GM23338 (cell line): ENCODE measurements around the gene KICS2.
"Not testable (repeated sequence)": the region's sequence is repeated elsewhere in the genome, so short reads cannot be mapped to it uniquely, and the experiment has no call there.

Source experiments
- CREB1 ChIP-seq: fragments of 250-450 bp; sonication (Bioruptor Pico); IDR thresholded peaks from 2 replicates; pipeline ENCODE4 v1.5.0; 2020; ENCODE audit warnings: low read depth, mild to moderate bottlenecking, moderate library complexity
- CTCF ChIP-seq, 2 experiments: fragments of 200-600 bp in 1 of 2; sonication (generic) in 1 of 2; conservative IDR thresholded peaks; 2 replicates each; pipeline versions ENCODE4 v1.5.1 to v1.6.1; 2016 to 2017; ENCODE audit warnings: antibody characterized with exemption in 2 of 2, low read depth in 2 of 2, mild to moderate bottlenecking in 2 of 2, moderate library complexity in 1 of 2
- ETS1 ChIP-seq: IDR thresholded peaks from 2 replicates; pipeline ENCODE4 v1.6.1; 2016; ENCODE audit warnings: antibody characterized with exemption
- EZH2 ChIP-seq: fragments of 200-600 bp; sonication (generic); IDR thresholded peaks from one replicate; pipeline ENCODE4 v1.8.0; 2017; ENCODE audit warnings: antibody characterized with exemption, mild to moderate bottlenecking, low read depth; ENCODE audit not compliant: unreplicated experiment
- EZH2phosphoT487 ChIP-seq: fragments of 200-600 bp; sonication (generic); IDR thresholded peaks from one replicate; pipeline ENCODE4 v1.8.1; 2018; ENCODE audit warnings: antibody characterized with exemption; ENCODE audit not compliant: unreplicated experiment
- NANOG ChIP-seq: IDR thresholded peaks from 2 replicates; pipeline ENCODE4 v1.6.1; 2016; ENCODE audit warnings: antibody characterized with exemption, borderline replicate concordance
- POLR2AphosphoS5 ChIP-seq: IDR thresholded peaks from 2 replicates; pipeline ENCODE4 v1.6.1; 2016; ENCODE audit warnings: antibody characterized with exemption, low read depth
- REST ChIP-seq: IDR thresholded peaks from one replicate; pipeline ENCODE4 v1.6.1; 2018; ENCODE audit warnings: antibody characterized with exemption; ENCODE audit not compliant: unreplicated experiment
- ZNF331 ChIP-seq: fragments of 250-450 bp; sonication (Bioruptor Pico); IDR thresholded peaks from 2 replicates; pipeline ENCODE4 v1.5.0; 2020; ENCODE audit warnings: low read depth, mild to moderate bottlenecking, moderate library complexity
- ZNF462 ChIP-seq: fragments of 250-450 bp; sonication (Bioruptor Pico); IDR thresholded peaks from 2 replicates; pipeline ENCODE4 v1.5.0; 2020; ENCODE audit warnings: mild to moderate bottlenecking, moderate library complexity

- TF ChIP-seq CTCF (conservative IDR thresholded peaks at IDR 0.05; ENCODE audit: low read depth in 2 of 2); ZNF331 (CRISPR knock-in tag); EZH2; POLR2AphosphoS5; REST; EZH2phosphoT487; CREB1 (CRISPR knock-in tag); NANOG; ZNF462 (CRISPR knock-in tag); ETS1: not testable (repeated sequence)
Observed at GRCh38 chr12:64195841-64196240, 26.3 kb downstream of the KICS2 start.
